Measurements from ENCODE around the gene GSN.

The GSN gene

GRCh38 chr9:121260457-121261106 lies 7.4 kb upstream of the GSN start:
- Histone ChIP-seq H3K4me3 (ENCODE audit: low read length, poor library complexity, severe bottlenecking) (no peak overlapping the region), H3K4me1 (ENCODE audit: insufficient read depth, low read length, poor library complexity, severe bottlenecking) (peaks cover 11% of the 10 kb centered on the region), H2AFZ (ENCODE audit: low read length) (no peak overlapping the region), H3K4me2 (ENCODE audit: low read depth, low read length, poor library complexity, severe bottlenecking) (peak overlapping the region; percentile 36), H3K9me2 (replicated peaks; ENCODE audit: low read depth, low read length) (no peaks in the 10 kb centered on the region), H3K79me2 (ENCODE audit: insufficient read depth, low read length) (no peaks in the 10 kb centered on the region), H3K9ac (ENCODE audit: low read depth, low read length, poor library complexity, severe bottlenecking) (no peak overlapping the region), H4K20me1 (ENCODE audit: insufficient read depth, low read length, poor library complexity, severe bottlenecking) (no peaks in the 10 kb centered on the region), H3K27me3 (ENCODE audit: insufficient read depth, low read length, poor library complexity, severe bottlenecking) (no peaks in the 10 kb centered on the region), H3K36me3 (ENCODE audit: insufficient read depth, low read length) (no peaks in the 10 kb centered on the region), H3K9me3 (ENCODE audit: insufficient read depth, low read depth, low read length) (no peaks in the 10 kb centered on the region), H3F3A (ENCODE audit: low read depth) (no peaks in the 10 kb centered on the region)
- TF ChIP-seq EZH2phosphoT487 (IDR thresholded peaks at IDR 0.05; ENCODE audit: borderline replicate concordance) (no peak), CTCF (conservative IDR thresholded peaks at IDR 0.05; ENCODE audit: low read length) (no peak)

DNA sequence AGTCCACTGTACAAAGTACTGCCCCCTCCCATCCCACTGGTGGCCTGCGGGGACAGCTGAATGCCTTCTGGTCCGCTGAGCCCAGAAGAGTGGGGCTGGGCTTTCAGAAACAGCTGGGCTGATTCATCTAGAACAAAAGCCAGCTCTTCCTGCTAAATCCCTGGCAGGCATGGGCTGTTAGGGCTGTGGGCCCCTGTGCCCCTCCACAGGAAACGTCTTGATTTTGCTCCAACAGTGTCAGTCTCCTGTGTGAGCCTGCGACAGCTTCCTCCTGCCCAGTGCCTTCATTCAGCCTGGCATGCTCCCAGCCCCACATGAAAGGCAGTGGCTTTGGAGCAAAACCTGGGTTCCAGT lies 6.9 kb upstream of the GSN start:
- TF ChIP-seq EZH2phosphoT487 (IDR thresholded peaks at IDR 0.05; ENCODE audit: borderline replicate concordance), result no peak
- no peak for TF ChIP-seq CTCF (conservative IDR thresholded peaks at IDR 0.05; ENCODE audit: low read length)
- Histone ChIP-seq H4K20me1 (ENCODE audit: insufficient read depth, low read length, poor library complexity, severe bottlenecking) (no peaks in the 10 kb centered on the region), H3F3A (ENCODE audit: low read depth) (no peaks in the 10 kb centered on the region), H3K27me3 (ENCODE audit: insufficient read depth, low read length, poor library complexity, severe bottlenecking) (no peaks in the 10 kb centered on the region), H3K9me2 (replicated peaks; ENCODE audit: low read depth, low read length) (no peaks in the 10 kb centered on the region), H3K9ac (ENCODE audit: low read depth, low read length, poor library complexity, severe bottlenecking) (no peak overlapping the region), H3K36me3 (ENCODE audit: insufficient read depth, low read length) (no peaks in the 10 kb centered on the region), H3K4me1 (ENCODE audit: insufficient read depth, low read length, poor library complexity, severe bottlenecking) (peaks cover 11% of the 10 kb centered on the region), H3K79me2 (ENCODE audit: insufficient read depth, low read length) (no peaks in the 10 kb centered on the region), H3K4me3 (ENCODE audit: low read length, poor library complexity, severe bottlenecking) (no peak overlapping the region), H3K9me3 (ENCODE audit: insufficient read depth, low read depth, low read length) (no peaks in the 10 kb centered on the region), H3K4me2 (ENCODE audit: low read depth, low read length, poor library complexity, severe bottlenecking) (peak overlapping the region; percentile 36), H2AFZ (ENCODE audit: low read length) (no peak overlapping the region)

GRCh38 chr9:121261755-121262154 lies 6.2 kb upstream of the GSN start:
- no peak overlapping the region for H2AFZ ChIP-seq (ENCODE audit: low read length)
- H3K9ac ChIP-seq (ENCODE audit: low read depth, low read length, poor library complexity, severe bottlenecking), result no peak overlapping the region
- no peak for TF ChIP-seq CTCF (conservative IDR thresholded peaks at IDR 0.05; ENCODE audit: low read length)
- no peak for TF ChIP-seq EZH2phosphoT487 (IDR thresholded peaks at IDR 0.05; ENCODE audit: borderline replicate concordance)
- peaks cover 11% of the 10 kb centered on the region for H3K4me1 ChIP-seq (ENCODE audit: insufficient read depth, low read length, poor library complexity, severe bottlenecking)
- no peaks in the 10 kb centered on the region for H4K20me1 ChIP-seq (ENCODE audit: insufficient read depth, low read length, poor library complexity, severe bottlenecking)
- no peak overlapping the region for H3K4me3 ChIP-seq (ENCODE audit: low read length, poor library complexity, severe bottlenecking)
- H3K9me3 ChIP-seq (ENCODE audit: insufficient read depth, low read depth, low read length), result no peaks in the 10 kb centered on the region
- H3K9me2 ChIP-seq (replicated peaks; ENCODE audit: low read depth, low read length), result no peaks in the 10 kb centered on the region
- H3K4me2 ChIP-seq (ENCODE audit: low read depth, low read length, poor library complexity, severe bottlenecking), result no peak overlapping the region
- H3K27me3 ChIP-seq (ENCODE audit: insufficient read depth, low read length, poor library complexity, severe bottlenecking), result no peaks in the 10 kb centered on the region
- H3K79me2 ChIP-seq (ENCODE audit: insufficient read depth, low read length), result no peaks in the 10 kb centered on the region
- H3F3A ChIP-seq (ENCODE audit: low read depth), result no peaks in the 10 kb centered on the region
- no peaks in the 10 kb centered on the region for H3K36me3 ChIP-seq (ENCODE audit: insufficient read depth, low read length)
